NCI-H2227 (cell line): ENCODE data around the gene PAXX.

Experiments used
- DNase-seq: peaks from one replicate; lab custom pipeline; 2025; ENCODE audit not compliant: unreplicated experiment; lab: John Stamatoyannopoulos, UW

Gene PAXX

DNA sequence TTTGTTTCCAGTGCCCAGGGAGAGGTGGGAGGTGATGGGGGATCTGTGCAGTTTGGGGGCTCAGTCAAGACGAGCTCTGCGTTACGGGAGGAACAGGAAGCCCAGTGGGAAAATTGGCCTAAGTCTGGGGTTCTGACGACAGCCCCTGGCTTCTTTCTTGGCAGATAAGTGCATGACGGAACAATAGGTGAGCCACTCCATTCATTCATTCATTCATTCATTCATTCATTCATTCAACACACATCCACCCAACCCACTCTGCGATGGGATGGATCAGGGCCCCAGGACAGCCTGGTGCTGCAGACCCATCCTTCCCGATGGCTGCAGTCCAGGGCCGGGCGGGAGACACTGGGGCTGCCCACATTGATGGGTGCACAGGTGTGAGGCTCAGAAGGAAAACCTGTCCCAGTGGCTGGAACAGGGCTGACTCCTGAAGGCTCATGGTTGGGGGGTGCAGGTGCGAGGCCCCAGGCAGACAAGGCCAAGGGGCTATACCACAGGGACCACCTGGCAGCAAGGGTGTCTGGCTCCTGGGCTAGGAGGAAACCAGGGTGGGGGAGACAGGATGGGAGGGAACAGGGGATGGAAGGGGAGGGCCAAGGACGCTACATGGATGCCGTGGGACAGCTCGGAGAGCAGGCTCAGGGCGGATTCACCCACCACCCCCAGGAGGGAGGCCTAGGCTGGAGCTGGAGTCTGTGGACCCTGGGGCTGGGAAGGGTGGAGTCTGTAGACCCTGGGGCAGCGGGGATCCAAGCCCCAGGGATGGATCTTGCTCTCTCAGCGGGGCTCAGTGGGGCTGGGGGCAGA is 11.3 kb upstream of the PAXX start:
- DNase-seq, result no peak

DNA sequence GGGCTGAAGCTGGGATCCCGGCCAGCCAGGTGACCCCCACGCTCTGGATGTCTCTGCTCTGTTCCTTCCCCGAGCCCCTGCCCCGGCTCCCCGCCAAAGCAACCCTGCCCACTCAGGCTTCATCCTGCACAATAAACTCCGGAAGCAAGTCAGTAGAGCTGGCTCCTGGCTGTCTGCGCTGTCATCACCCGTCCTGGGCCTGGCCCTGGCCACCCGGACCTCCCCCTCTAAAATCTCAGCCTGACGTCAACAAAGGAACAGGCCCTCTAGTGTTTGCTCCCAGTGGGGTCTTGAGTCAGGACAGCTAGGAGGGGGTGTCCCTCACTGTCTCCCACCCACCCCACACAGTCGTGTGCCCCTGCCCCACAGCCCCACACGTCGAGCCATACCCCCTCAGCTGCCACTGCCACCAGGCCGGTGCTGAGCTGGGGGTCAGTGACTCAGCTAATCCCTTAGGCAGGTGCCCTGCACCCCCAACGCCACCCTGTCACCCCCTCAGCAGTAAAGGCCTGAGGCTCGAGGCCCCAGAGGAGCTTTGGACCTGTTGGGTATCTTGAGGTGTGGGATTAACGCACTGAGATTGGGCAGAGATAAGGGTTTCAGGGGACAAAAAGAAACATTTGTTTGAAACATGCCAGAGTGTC is 10.5 kb upstream of the PAXX start:
- DNase-seq, result no peak

- no peak for DNase-seq
These were observed 9.8 kb upstream of the PAXX start, which contains the start of gene LCNL1 for GRCh38 chr9:136982232-136983051. LCNL1 (plus strand) TSS chr9:136982993; CDS start chr9:136983587, 594 bp downstream.

DNA sequence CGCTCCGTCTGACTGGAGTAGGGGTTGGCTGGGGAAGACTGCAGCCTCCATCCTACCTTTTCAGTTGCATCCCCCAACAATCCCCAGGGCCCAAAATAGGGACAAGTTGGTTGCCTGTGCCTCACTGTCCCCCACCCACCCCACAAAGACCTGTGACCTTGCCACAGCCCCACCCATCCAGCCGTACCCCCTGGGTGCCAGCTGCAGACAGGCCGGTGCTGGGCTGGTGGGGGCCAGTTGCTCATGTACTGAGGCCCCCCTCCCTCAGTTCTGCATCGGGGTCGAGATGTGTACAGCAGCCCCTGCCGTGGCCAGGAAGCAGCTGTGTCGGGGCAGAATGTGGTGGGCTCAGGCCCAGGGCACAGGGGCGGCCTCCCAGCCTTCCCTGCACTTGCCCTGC is 9.1 kb upstream of the PAXX start:
- no peak for DNase-seq

DNA sequence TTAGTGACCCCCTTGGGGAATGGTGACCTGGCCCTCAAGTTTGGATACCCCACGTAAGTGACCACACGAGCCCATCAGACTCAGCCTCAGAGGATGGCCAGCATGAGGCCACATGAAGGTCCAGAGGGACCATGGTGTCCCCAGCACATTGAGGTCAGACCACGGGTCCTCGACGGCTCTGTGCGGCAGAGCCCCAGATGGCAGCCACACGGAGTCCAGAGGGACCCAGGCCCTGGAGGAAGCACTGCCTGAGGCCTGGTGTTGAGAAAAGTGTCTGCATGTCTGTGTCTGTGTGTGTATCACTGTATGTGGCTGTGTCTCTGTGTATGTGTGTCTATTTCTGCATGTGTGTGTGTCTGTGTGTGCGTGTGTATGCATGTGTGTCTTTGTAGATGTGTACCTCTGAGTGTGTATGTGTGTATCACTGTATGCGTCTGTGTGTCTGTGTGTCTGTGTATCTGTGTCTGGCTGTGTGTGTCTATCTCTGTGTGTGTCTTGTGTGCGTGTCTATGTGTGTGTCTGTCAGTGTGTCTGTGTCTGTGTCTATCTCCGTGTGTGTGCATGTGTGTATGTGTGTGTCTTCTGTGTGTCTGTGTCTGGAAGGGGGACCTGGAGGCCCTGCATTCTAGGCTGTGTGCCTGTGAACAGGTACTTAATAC is 8.4 kb upstream of the PAXX start:
- DNase-seq, result no peak

DNA sequence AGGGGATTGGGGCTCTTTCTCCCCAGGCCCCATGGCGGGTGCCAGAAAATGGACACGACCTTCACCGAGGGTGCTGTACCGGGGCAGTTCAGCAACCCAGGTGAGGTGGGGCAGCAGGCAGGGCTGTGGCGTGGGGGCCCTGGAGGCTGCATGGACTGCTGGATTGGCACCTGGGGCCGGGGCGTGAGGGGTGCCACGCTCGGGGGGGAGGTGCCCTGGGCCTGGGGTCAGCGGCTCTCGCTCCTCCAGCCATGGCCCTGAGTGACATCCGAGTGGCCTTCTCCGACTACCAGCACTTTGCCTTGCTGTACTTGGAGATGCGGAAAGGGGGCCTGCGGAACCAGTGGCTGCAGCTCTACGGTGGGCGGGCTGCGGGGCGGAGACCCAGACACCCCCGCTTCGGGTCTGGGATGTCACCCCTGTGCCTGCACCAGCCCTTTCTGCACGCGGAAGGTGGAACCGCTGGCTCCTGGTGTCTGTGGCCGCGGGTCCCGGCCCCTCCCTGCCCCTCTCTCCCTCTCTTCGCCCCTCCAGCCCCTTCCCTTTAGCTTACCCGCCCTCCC is 7.7 kb upstream of the PAXX start:
- DNase-seq, result no peak

GRCh38 chr9:136985027-136985602 is 7.1 kb upstream of the PAXX start:
- no peak for DNase-seq

DNA sequence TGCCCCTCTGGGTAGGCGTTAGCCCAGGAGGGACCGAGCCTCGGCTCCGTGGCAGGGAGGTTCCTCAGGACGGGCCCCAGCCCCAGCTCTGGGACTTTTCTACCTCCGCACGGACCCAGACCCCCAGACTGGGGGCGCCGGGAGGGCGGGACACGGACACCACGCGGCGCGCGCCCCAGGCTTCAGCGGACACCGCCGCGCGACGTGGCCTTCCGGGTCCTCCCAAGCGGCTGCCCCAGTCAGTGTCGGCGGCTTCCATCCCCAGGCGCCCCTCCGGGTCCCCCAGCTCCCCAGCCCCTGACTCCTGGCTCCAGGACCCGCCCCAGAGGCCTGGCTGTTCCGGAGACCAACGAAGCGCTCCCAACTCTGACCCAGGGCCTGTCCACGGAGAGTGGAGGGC is 6.4 kb upstream of the PAXX start:
- DNase-seq, result no peak

DNA sequence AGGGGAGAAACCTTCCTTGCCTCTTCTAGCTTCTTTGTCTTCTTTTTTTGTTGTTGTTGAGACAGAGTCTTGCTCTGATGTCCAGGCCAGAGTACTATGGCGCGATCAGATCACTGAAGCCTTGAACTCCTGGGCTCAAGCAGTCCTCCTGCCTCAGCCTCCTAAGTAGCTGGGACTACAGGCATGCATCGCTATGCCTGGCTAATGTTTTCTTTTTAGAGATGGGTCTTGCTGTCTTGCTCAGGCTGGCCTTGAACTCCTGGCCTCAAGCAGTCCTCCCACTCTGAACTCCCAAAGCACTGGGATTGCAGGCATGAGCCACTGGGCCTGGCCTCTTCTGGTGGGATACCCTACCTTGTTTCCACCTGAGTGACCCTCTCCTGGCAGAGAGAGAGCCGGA is 3.4 kb upstream of the PAXX start:
- no peak for DNase-seq

GRCh38 chr9:136990242-136990911 is 1.8 kb upstream of the PAXX start:
- DNase-seq, result no peak

DNA sequence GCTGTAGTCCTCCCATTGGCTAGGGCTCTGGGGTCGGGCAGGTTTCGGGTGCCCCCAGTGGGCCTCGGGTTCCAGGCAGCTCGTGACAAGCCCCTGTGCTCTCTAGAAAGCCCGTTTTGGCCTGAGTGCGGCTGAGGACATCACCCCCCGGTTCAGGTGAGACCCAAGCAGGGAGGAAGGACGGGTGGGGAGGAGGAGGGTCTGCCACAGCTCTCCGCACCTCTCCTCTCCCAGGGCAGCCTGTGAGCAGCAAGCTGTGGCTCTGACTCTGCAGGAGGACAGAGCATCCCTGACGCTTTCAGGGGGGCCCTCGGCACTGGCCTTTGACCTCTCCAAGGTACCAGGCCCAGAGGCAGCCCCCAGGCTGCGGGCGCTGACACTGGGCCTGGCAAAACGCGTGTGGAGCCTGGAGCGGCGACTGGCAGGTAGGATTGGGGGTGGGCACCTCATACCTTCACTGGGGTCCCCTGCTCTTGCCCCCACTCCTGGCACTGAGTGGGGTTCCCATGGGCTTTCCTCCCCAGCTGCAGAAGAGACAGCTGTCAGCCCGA is 672 bp downstream of the PAXX start:
- DNase-seq, result no peak

- no peak for DNase-seq
These were observed 2.1 kb downstream of the PAXX start for GRCh38 chr9:136994180-136994887.

DNA sequence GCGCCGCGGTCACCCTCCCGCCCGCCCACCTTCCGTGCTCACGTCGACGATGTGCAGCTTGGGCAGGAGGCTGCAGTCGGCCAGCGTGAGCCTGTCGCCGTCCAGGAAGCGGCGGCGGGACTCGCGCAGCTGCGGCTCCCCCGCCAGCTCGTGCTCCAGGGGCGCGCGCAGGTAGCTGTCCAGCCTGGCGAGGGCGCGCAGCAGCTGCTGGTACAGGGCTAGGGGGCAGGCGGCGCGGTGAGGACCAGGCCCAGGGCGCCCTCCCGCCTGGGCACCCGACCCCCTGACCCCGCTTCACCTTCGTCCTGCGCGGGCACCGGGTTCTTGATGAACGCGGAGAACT is 2.6 kb downstream of the PAXX start:
- DNase-seq, result no peak

DNA sequence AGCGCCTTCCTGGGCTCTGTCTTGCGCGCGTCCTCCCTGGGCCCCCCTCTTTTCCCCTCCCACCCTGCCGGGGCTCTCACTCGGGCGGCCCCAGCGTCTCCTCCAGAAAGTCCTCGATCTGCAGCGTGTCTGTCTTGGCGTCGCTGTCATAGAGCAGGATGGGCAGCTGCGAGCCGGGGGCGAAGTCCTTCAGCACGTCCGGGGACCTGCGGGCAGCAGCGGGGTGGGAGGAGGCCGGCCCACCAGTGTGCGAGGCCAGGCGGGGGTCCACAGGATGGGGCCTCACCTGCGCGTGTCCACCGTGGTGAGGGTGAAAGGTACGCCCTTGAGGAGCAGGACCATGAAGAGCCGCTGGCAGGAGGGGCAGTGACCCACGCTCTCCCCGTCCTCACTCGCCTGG is 3.1 kb downstream of the PAXX start:
- DNase-seq, result no peak

DNA sequence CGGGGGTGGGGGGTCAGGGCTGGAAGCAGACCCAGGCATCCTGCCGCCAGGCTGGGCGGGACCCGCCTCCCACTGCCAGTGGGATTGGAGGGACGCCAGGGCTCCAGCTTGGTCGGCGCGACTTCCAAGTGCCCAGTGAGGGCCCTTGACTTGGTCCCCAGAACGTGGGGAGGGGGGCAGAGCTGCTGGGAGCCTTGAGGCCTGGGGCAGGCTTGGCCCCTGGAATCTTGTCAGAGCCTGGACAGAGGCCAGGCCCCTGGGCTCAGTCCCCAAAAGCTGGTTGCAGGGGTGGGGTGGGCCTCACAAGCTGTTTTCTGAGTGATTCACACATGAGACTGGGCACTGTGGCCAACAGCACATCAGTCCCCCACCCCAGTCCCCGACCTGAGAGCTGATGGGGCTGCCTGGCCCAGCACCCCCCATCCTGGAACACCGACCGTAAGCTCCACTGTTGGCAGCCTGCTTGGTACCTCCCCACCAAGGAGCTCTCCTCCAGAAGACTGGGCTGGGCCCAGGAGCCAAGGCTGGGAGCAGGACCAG is 3.6 kb downstream of the PAXX start:
- no peak for DNase-seq

GRCh38 chr9:136996361-136997292 is 4.4 kb downstream of the PAXX start, which contains the start of gene CLIC3:
CLIC3 (minus strand) TSS chr9:136996568; CDS start chr9:136996543, 25 bp downstream.
- no peak for DNase-seq

DNA sequence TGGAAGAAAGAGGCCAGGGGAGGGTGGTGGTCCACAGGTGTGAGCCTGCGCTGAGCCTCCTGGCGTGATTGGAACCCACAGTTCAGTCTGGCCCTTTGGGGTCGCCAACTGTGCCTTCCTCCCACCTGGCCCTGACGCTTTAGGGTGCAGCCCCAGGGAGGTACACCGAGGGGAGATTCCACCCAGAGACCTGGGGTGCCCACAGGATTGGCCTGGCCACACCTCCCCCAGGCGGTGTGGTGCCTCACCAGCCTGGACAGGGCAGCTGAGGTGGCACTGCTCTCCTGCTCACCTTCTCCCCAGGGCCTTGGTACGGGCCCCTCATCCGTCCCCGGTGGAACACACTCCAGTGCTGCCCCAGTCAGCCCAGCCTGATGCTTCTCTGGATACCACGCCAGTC is 5.1 kb downstream of the PAXX start:
- no peak for DNase-seq

- DNase-seq, result no peak
These were observed 5.6 kb downstream of the PAXX start for GRCh38 chr9:136997830-136998234.
